Adrenal gland (tissue), 12 donors: Measurements from ENCODE around the gene RALGPS1. TPM values are rescaled to one million over a fixed set of nuclear protein-coding genes. Genes with fewer than 3 reads are reported as not detected.
A peak's percentile ranks its signal among the peaks of the same experiment; 100 is the strongest.

Source experiments
- DNase-seq, 7 donors: peaks; one replicate each; pipeline ENCODE4 v3.0.0-alpha.2; 2019 to 2020
- H3K27ac ChIP-seq, 5 donors: fragments of 200-600 bp; sonication (generic) in 4 of 5; 1 replicate in 3 of 5; 2 replicates in 2 of 5; pipeline versions ENCODE4 v1.5.1 to v1.8.0; 2016 to 2020; ENCODE audit warnings: mild to moderate bottlenecking in 1 of 5
- H3K27me3 ChIP-seq: fragments of 200-600 bp; 2 replicates; pipeline ENCODE4 v1.8.0; 2021
- H3K36me3 ChIP-seq, 2 donors: fragments of 200-600 bp; replicated peaks in 1 of 2; 1 replicate in 1 of 2; 2 replicates in 1 of 2; pipeline versions ENCODE4 v1.5.1 to v1.8.0; 2018 to 2022
- H3K4me1 ChIP-seq, 2 donors: fragments of 200-600 bp; replicated peaks in 1 of 2; 1 replicate in 1 of 2; 2 replicates in 1 of 2; pipeline versions ENCODE4 v1.5.1 to v1.8.0; 2018 to 2021
- H3K4me3 ChIP-seq, 4 donors: fragments of 200-600 bp; sonication (generic) in 3 of 4; one replicate each; pipeline ENCODE4 v1.5.1; 2016 to 2018
- H3K9me3 ChIP-seq, 3 donors: fragments of 200-600 bp; sonication (generic) in 1 of 3; replicated peaks in 1 of 3; 1 replicate in 2 of 3; 2 replicates in 1 of 3; pipeline versions ENCODE4 v1.5.1 to v1.8.0; 2016 to 2021
- CTCF ChIP-seq, 6 experiments: fragments of 450-650 bp in 4 of 6; fragments of 200-600 bp in 2 of 6; sonication (generic) in 1 of 6; IDR thresholded peaks; 1 replicate in 5 of 6; 2 replicates in 1 of 6; pipeline versions ENCODE4 v1.5.1 to v1.8.0; 2016 to 2021; ENCODE audit warnings: antibody characterized with exemption in 6 of 6, mild to moderate bottlenecking in 2 of 6, moderate library complexity in 1 of 6
- POLR2A ChIP-seq, 2 donors: fragments of 450-650 bp; IDR thresholded peaks; one replicate each; pipeline ENCODE4 v1.6.1; 2017; ENCODE audit warnings: antibody characterized with exemption in 2 of 2, mild to moderate bottlenecking in 2 of 2, moderate library complexity in 1 of 2
- WGBS, 4 donors: extraction: QIAGEN DNeasy Blood & Tissue Kit in 2 of 4; methylation state at CpG; one replicate each; pipeline versions ENCODE4 v1.1.5 to v1.1.7; 2013 to 2017; 5-methylcytosine and 5-hydroxymethylcytosine counted together
- intact Hi-C, 2 donors: fragments of 100-400 bp; cut with DNase I; formaldehyde crosslinking; loops; one replicate each; pipeline versions ENCODE4 v1.14.1 to v1.15.0; 2022 to 2023
- polyA plus RNA-seq, 3 donors: library from polyadenylated mRNA; stranded (reverse); fragments of 200-250 nt in 2 of 3; fragments of 350-450 nt in 1 of 3; fragmentation: Illumina TruSeq in 1 of 3; extraction: RNeasy Lipid Tissue Mini Kit (QIAGEN cat#74804) in 1 of 3; gene quantifications; one replicate each; pipeline ENCODE4 v1.2.3, GENCODE V29; 2013 to 2014
- total RNA-seq, 9 donors: library from RNA; depleted of rRNA in 4 of 9; stranded (reverse); fragments of >200 nt in 4 of 9; fragments of 120-200 nt in 1 of 9; fragmentation: NEBNext Ultra II Directional in 1 of 9; extraction: Animal tissue kit (Norgen Biotek cat#: 25700) in 1 of 9; gene quantifications; one replicate each; pipeline versions ENCODE4 v1.1.0 to v1.2.4, GENCODE V29; 2013 to 2023
- donor health status: healthy with polysubstance abuse.
- donor health status: Bipolar disorder and iron deficiency.
- donor health status: DM: yes; HTN: yes; CAD: no.
- donor health status: DM: no; HTN: no; CAD: no.
- donor health status: DM: no; HTN: no; CAD: no.
- donor health status: DM: yes; HTN: yes; CAD: no.

Gene RALGPS1
- total and polyA plus RNA-seq, 12 donors, result 2.8 to 9.9 (median 5.1) TPM

GRCh38 chr9:127202461-127203169, 288.0 kb downstream of the RALGPS1 start:
- intact Hi-C loops, result loop anchor here (5.0 kb wide), 1 partner anchor 240 kb away; no protein-coding TSS in a partner anchor
- no peak for TF ChIP-seq CTCF (IDR thresholded peaks at IDR 0.05)
- no peak for TF ChIP-seq POLR2A (IDR thresholded peaks at IDR 0.05)
- Histone ChIP-seq H3K36me3 (no peaks in the 10 kb centered on the region), H3K27ac (peak overlapping the region in 1 of 5 donors; percentile 13), H3K9me3 (no peaks in the 10 kb centered on the region), H3K4me3 (no peak overlapping the region), H3K4me1 (peaks cover 0 to 9% of the 10 kb centered on the region in 2 donors), H3K27me3 (no peaks in the 10 kb centered on the region)
- 67 to 90% (median 84%) methylated on average over 7 to 11 of the region's 11 CpGs for WGBS, 4 donors
- DNase-seq, result no peak

- H3K4me1 ChIP-seq, result peaks cover 0 to 4% of the 10 kb centered on the region in 2 donors
- H3K4me3 ChIP-seq, result no peak overlapping the region
- no peaks in the 10 kb centered on the region for H3K36me3 ChIP-seq
- H3K27me3 ChIP-seq, result no peaks in the 10 kb centered on the region
- TF ChIP-seq CTCF (IDR thresholded peaks at IDR 0.05), result no peak
- no peak for TF ChIP-seq POLR2A (IDR thresholded peaks at IDR 0.05)
- intact Hi-C loops, result loop anchor here (5.0 kb wide), 1 partner anchor 242 kb away; no protein-coding TSS in a partner anchor
- no peak for DNase-seq
- 86 to 98% (median 92%) methylated on average over 4 to 5 of the region's 5 CpGs for WGBS, 4 donors
- H3K9me3 ChIP-seq, result no peaks in the 10 kb centered on the region
- no peak overlapping the region for H3K27ac ChIP-seq
Measured at GRCh38 chr9:127203681-127204327, 289.2 kb downstream of the RALGPS1 start.

DNA sequence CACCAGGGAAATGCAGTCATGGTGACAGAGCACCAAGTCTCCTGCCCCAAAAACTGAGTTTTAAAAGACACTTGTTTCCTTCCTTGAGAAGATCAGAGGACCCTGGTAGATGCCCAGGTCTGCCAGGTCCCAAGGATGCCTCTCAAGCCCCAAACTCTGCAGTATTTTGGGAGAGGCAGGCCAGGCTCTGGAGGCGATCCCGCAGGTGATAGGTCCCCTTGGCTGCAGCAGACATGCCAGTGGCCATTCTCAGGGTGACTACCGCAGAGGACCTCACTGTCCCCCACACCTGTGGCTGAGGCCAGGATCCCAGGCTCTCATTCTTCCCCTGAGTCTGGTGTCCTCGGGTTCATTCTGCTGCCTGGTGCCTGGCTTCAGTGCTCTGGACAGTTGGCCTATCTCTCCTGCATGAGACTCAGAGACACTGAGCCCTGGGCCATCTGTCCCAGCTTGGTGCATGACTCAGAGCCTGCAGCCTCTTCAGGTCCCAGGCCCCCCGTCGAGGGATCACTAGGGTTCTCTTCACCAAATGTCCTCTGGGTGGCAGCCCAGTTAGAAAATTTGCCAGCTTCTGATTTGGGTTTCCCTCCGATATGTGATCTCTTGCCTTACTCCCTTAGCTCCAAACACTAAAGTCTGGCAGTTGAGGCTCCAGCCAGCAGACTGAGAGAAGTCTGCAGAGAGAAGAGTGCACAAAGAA, 290.3 kb downstream of the RALGPS1 start:
- Histone ChIP-seq H3K27ac (no peak overlapping the region), H3K36me3 (no peaks in the 10 kb centered on the region), H3K4me3 (no peak overlapping the region), H3K4me1 (no peaks in the 10 kb centered on the region), H3K27me3 (no peaks in the 10 kb centered on the region), H3K9me3 (no peaks in the 10 kb centered on the region)
- TF ChIP-seq POLR2A (IDR thresholded peaks at IDR 0.05) (no peak), CTCF (IDR thresholded peaks at IDR 0.05) (peak in 4 of 6 experiments; percentile 28 to 44 (median 36))
- peak in 6 of 7 donors; percentile 67 to 83 (median 76) for DNase-seq
- intact Hi-C loops, result loop anchor here (5.0 kb wide), 1 partner anchor 243 kb away; no protein-coding TSS in a partner anchor
- 10 to 70% (median 66%) methylated on average over 2 to 7 of the region's 7 CpGs for WGBS, 4 donors

DNA sequence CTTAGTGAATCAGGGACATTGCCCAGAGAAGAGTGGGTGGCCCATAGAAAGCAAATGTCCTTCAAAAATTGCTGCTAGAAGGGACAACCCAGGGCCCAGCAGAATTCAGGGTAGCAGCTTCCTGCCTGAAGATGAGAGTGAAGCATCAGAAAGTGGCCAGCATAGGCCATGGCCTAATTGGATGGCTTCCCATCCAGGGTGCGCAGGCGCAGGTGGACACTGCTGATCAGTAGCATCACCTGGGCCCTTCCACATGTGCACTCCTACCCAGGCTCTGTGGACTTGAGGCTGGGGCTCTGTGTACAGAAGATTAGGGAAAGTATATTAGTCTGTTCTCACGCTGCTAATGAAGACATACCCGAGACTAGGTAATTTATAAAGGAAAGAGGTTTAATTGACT, 291.4 kb downstream of the RALGPS1 start:
- intact Hi-C loops, result no loop called here
- Histone ChIP-seq H3K4me3 (no peak overlapping the region), H3K36me3 (no peaks in the 10 kb centered on the region), H3K4me1 (no peaks in the 10 kb centered on the region), H3K27me3 (no peaks in the 10 kb centered on the region), H3K27ac (no peak overlapping the region), H3K9me3 (no peaks in the 10 kb centered on the region)
- 91 to 100% (median 99%) methylated on average over 4 of the region's 4 CpGs for WGBS, 4 donors
- no peak for DNase-seq
- no peak for TF ChIP-seq CTCF (IDR thresholded peaks at IDR 0.05)
- TF ChIP-seq POLR2A (IDR thresholded peaks at IDR 0.05), result no peak
